Suppressor macrophage (primary cell): ENCODE results near the gene GPC1.
"Not testable (repeated sequence)": the region's sequence is repeated elsewhere in the genome, so short reads cannot be mapped to it uniquely, and the experiment has no call there.

ENCODE experiments used
- DNase-seq, 4 experiments: peaks; one replicate each; pipeline ENCODE4 v3.0.0-alpha.2; 2020 to 2022
- total RNA-seq, 17 experiments: gene quantifications; one replicate each; lab custom pipeline; 2026; ENCODE audit warnings: mixed read lengths in 6 of 17, inconsistent platforms in 3 of 17; lab: John Stamatoyannopoulos, UW

The GPC1 gene
- 1.3 to 9.5 (median 2.8) reads per million in 17 experiments for total RNA-seq

GRCh38 chr2:240435457-240435947, at the start of gene GPC1:
TSS of gene GPC1 (plus strand) at chr2:240435663. CDS start at chr2:240435919, 256 bp downstream.
- DNase-seq: peak; percentile 46 to 78 (median 54)

- DNase-seq: no peak
These were observed 49.1 kb upstream of the GPC1 start for GRCh38 chr2:240386326-240386725.

GRCh38 chr2:240386743-240387142, 48.7 kb upstream of the GPC1 start:
- DNase-seq: not testable (repeated sequence)

GRCh38 chr2:240387325-240387668, 48.2 kb upstream of the GPC1 start:
- DNase-seq: no peak

- no peak for DNase-seq
These were observed 47.6 kb upstream of the GPC1 start for GRCh38 chr2:240387669-240388358.

- no peak for DNase-seq
These were observed 46.8 kb upstream of the GPC1 start for GRCh38 chr2:240388471-240389301.

GRCh38 chr2:240389302-240389805, 46.1 kb upstream of the GPC1 start:
- no peak for DNase-seq

- peak; percentile 1 to 29 (median 6) for DNase-seq
These were observed 45.1 kb upstream of the GPC1 start for GRCh38 chr2:240390091-240391073.

DNA sequence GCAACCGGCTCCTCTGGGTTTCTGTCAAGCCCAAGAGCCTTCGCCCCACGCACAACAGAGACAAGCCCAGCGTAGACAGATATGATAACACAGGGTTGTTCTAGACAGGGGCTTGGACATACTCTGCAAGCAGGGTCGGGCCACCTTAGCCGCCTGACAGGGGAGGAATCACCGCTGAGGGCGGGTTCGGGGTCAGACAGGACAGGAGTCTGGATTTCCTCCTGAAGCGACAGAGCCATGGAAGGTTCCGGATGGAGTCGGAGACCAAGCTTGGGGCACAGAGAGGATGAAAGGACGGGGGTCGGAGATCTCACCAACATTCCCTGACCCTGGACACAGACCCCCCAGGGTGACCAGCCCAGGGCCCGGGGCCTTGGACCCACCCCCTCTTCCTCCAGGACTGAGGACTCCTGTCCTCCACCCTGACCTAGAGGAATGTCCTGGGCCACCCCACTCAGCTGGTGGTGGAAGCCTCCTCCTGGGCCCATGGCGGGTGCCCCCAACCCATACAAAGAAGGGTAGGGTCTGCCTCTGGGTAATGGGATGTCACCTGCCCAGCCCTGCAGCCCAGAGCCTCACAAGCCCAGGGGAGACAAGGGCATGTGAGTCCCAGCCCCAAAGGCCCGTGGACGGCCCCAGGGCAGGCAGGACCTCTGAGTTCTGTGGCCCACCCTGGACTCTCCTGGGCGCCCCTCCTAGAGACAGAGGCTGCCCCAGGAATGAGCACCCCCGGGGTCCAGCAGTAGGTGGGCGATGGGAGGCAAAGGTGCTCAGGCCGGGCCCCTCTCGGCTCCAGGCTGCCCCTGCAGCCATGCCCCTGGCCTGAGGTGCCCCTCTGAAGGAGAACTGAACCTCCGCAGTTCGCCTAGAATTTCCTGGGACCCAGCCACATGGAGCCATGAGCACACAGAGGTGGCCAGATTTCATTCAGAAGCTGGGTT, 44.1 kb upstream of the GPC1 start:
- DNase-seq: no peak

DNA sequence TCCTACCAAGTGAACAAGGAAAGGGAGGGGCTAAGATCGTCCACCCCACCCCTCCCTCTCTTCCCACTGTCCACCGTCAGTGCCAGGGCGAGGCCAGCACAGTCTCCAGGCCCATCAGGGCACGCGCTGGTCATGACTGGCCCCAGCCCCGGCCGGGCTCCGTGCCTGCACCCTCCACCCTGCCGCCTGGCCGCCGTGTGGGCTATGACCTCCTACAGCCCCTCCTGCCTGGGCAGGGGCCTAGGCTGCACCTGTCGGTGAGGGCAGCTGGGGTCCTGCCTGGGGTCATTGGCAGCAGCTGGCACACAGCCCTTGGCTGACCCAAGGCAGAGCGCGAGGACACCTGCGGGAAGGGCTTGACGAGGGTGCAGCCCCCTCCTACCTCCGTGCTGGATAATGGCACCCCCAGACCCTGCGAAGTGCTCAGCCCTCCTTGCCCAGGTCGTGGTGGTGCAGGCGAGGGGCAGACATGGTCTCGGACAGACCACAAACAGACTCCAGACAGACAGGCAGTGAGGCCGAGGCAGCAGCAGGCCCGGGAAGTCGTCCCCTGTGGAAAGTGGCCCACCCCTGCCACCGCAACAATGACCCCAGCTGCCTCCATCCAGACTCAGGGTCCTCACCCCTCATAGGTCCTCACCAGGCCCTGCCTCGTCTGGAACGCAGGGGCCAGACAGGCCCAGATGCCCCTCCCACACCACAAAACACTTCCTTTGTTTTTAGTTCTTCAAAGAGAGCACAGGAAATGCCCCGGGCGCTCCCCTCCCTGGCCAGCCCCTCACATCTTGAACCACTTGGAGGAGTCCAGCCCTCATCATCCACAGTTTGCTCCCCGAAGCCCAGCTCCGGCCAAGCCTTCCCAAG, 43.1 kb upstream of the GPC1 start:
- DNase-seq: no peak

GRCh38 chr2:240392948-240393830, 42.3 kb upstream of the GPC1 start:
- DNase-seq: no peak

DNA sequence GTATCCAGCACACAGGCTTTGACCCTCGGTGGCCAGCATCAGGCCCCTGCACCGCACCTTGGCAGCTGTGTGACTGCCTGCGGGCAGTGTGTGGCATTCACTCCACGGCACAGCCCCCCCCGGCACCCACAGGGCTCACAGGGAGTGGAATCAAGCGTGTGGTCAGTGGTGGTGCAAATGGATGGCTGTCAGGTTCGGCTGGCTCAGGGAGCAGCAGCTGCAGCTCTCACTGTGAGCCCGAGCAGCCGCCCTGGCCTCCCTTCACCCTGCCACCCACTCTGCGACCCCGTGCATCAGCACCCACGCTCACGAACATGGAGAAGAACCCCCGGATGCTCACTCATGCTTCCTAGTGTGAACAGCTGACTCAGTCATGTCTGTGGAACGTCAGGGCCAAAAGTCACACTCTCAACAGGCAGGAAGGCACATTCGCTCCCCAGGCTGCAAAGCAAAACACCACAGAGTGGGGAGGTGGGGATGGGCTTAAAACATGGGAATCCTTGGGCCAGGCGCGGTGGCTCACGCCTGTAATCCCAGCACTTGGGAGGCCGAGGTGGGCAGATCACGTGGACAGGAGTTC, 41.5 kb upstream of the GPC1 start:
- DNase-seq: no peak

DNA sequence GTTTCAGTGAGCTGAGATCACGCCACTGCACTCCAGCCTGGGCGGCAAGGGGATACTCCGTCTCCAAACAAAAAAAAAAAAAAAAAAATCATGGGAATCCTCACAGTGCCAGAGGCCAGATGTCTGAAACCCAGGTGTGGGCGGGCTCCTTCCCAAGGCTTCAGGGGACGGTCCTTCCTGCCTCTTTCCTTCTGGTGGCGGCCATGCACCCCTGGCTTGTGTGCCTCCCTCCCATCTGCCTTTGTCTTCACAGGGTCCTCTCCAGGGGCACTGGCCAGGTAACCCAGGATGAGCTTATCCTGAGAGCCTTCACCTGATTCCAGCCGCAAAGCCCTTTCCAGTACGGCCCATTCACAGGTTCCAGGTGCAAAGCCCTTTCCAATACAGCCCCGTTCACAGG, 40.9 kb upstream of the GPC1 start:
- no peak for DNase-seq

GRCh38 chr2:240395448-240395847, 40.0 kb upstream of the GPC1 start:
- DNase-seq: no peak

- DNase-seq: no peak
These were observed 39.4 kb upstream of the GPC1 start for GRCh38 chr2:240395896-240396622.

DNA sequence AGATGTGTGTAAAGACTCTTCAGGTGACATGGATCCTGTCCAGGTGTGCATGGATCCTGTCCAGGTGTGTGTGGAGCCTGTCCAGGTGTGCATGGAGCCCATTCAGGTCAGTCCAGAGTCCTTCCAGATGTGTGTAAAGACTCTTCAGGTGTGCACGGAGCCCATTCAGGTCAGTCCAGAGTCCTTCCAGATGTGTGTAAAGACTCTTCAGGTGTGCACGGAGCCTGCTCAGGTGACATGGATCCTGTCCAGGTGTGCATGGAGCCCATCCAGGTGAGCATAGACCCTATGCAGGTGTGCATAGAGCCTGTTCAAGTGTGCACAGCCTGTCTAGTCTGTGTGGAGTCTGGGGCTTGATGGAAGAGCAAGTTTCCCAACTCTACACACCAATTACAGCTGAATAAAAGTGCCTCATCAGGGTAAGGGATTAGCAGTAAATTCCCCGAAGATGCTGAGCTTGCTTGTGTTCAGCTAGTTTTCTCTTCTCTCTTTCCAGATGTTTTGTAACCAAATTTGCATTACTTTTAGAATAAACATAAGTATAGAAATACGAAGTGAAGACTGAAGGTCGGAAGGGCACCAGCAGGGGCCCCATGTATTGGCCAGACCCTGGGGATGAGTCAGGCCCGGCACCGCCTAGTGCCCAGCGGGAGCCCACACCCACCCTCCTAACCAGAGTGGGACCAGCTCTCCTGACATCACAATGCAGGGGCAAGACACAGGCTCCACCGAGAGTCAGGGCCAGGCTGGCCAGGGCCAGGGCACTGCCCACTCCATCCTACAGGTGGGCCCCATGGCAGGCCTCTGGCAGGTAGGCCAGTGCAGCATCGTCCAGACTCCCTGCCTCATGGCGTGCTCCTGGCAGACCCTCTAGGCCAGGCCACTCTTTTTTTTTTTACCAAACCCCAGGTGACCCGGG, 38.6 kb upstream of the GPC1 start:
- no peak for DNase-seq

DNA sequence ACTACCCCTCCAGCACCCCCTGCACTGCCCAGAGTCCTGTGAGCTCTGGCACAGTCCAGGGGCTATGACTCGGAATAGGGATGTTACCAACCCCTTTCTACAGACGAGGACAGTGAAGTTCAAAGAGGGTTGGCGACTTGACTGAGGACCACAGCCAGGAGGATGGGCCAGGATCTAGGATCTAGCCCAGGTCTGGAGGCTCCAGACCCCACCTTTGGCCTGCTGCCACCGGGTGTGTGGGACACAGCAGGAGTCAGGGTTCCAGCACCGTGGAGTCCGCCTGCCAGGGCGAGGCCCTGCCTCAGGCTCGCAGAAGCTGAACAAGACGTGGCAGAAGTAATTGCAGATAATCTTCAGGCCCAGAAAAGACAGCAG, 37.9 kb upstream of the GPC1 start:
- DNase-seq: no peak
